Prostate gland (tissue), 2 donors: ENCODE data around the gene ZNF599. TPM values are rescaled to one million over a fixed set of nuclear protein-coding genes. Genes with fewer than 3 reads are reported as not detected.
"Not testable (repeated sequence)": the region's sequence is repeated elsewhere in the genome, so short reads cannot be mapped to it uniquely, and the experiment has no call there.

Experiments used
- DNase-seq: peaks from one replicate; pipeline ENCODE4 v3.0.0-alpha.2; 2019; ENCODE audit warnings: low spot score
- H3K27ac ChIP-seq, 2 donors: fragments of 200-600 bp; sonication (generic); 2 replicates each; pipeline ENCODE4 v1.5.1; 2017 to 2019
- H3K27me3 ChIP-seq: fragments of 200-600 bp; sonication (generic); replicated peaks from 2 replicates; pipeline ENCODE4 v1.5.1; 2019; ENCODE audit not compliant: insufficient read depth
- H3K36me3 ChIP-seq, 2 donors: fragments of 200-600 bp; sonication (generic); 1 replicate in 1 of 2; 2 replicates in 1 of 2; pipeline versions ENCODE4 v1.5.1 to v1.8.1; 2017 to 2019
- H3K4me1 ChIP-seq: fragments of 200-600 bp; sonication (generic); replicated peaks from 2 replicates; pipeline ENCODE4 v1.5.1; 2019
- H3K4me3 ChIP-seq, 2 donors: fragments of 200-600 bp; sonication (generic); 2 replicates each; pipeline ENCODE4 v1.5.1; 2017 to 2019
- H3K9me3 ChIP-seq: fragments of 200-600 bp; sonication (generic); 2 replicates; pipeline ENCODE4 v1.5.1; 2017
- POLR2A ChIP-seq: fragments of 450-650 bp; IDR thresholded peaks from one replicate; pipeline ENCODE4 v1.6.1; 2016; ENCODE audit warnings: antibody characterized with exemption, mild to moderate bottlenecking
- POLR2AphosphoS5 ChIP-seq: sonication (generic); formaldehyde crosslinking; IDR thresholded peaks from one replicate; pipeline ENCODE4 v1.6.1; 2017; ENCODE audit warnings: antibody characterized with exemption
- WGBS: methylation state at CpG from one replicate; pipeline ENCODE4 v1.1.5; 2018; 5-methylcytosine and 5-hydroxymethylcytosine counted together
- intact Hi-C: fragments of 100-400 bp; cut with DNase I; formaldehyde crosslinking; loops from one replicate; pipeline ENCODE4 v1.14.2; 2022
- total RNA-seq, 2 donors: library from RNA; depleted of rRNA; stranded (reverse); fragments of >200 nt; gene quantifications; one replicate each; pipeline ENCODE4 v1.1.0, GENCODE V29; 2016
- TF ChIP-seq, protein P1 (sequence below), 4 experiments: fragments of 200-600 bp in 2 of 4; fragments of 450-650 bp in 2 of 4; sonication (generic) in 2 of 4; IDR thresholded peaks; 1 replicate in 3 of 4; 2 replicates in 1 of 4; pipeline ENCODE4 v1.5.1; 2016 to 2019; ENCODE audit warnings: antibody characterized with exemption in 4 of 4, mild to moderate bottlenecking in 2 of 4, moderate library complexity in 2 of 4

ZNF599 gene
- total RNA-seq, 2 donors from 2014 or later = 14.8 to 19.3 TPM

DNA sequence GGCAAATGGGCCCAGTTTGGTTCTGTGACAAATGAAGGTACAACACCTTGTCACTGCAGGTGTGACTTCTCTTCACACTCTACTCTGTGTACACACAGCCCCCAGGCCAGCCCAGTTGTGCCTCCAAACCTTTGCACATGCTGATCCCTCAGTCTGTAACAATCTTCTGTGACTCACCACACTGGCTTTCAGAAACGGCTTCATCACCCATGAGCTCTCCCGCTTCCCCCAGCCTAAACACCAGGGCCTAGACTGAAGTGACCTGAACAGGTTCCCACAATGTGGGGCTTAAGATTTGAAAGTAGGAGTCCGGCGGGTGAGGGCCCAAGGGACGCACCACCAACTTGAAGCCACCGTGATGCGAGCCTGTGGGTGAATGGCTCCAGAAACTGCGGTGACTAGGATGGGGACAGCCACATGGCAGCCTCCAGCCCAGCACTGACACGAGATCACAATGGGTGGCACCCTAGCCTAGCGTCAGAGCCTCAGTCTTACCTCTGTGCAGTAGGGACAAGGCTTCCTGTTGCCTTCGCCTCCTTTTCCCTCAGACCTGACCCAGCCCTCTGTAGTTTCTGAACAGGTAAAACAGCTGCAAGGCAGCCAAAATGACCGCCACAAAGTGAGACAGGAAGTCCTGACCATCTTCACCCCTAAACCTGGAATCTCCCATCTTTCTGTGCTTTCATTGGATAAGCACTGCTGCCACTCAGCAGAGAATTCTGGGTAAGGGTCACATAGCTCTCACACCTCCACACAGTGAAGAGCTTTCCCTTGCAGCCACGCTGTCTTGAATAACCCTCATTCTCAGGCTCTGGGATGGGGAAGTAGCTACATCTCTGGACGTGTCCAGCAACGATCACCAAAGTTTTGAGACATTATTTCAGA is 34.2 kb upstream of the ZNF599 start:
- intact Hi-C loops = no loop called here
- no peak for DNase-seq
- H3K4me3 ChIP-seq = no peak overlapping the region
- no peak overlapping the region for H3K27ac ChIP-seq
- H3K9me3 ChIP-seq = no peaks in the 10 kb centered on the region
- no peaks in the 10 kb centered on the region for H3K36me3 ChIP-seq
- H3K27me3 ChIP-seq = no peaks in the 10 kb centered on the region
- WGBS = 91% methylated on average over 12 of the region's 15 CpGs
- TF ChIP-seq, protein P1, sequence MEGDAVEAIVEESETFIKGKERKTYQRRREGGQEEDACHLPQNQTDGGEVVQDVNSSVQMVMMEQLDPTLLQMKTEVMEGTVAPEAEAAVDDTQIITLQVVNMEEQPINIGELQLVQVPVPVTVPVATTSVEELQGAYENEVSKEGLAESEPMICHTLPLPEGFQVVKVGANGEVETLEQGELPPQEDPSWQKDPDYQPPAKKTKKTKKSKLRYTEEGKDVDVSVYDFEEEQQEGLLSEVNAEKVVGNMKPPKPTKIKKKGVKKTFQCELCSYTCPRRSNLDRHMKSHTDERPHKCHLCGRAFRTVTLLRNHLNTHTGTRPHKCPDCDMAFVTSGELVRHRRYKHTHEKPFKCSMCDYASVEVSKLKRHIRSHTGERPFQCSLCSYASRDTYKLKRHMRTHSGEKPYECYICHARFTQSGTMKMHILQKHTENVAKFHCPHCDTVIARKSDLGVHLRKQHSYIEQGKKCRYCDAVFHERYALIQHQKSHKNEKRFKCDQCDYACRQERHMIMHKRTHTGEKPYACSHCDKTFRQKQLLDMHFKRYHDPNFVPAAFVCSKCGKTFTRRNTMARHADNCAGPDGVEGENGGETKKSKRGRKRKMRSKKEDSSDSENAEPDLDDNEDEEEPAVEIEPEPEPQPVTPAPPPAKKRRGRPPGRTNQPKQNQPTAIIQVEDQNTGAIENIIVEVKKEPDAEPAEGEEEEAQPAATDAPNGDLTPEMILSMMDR (IDR thresholded peaks at IDR 0.05) = no peak
- TF ChIP-seq POLR2AphosphoS5 (no peak), POLR2A (no peak)
- H3K4me1 ChIP-seq = no peaks in the 10 kb centered on the region

DNA sequence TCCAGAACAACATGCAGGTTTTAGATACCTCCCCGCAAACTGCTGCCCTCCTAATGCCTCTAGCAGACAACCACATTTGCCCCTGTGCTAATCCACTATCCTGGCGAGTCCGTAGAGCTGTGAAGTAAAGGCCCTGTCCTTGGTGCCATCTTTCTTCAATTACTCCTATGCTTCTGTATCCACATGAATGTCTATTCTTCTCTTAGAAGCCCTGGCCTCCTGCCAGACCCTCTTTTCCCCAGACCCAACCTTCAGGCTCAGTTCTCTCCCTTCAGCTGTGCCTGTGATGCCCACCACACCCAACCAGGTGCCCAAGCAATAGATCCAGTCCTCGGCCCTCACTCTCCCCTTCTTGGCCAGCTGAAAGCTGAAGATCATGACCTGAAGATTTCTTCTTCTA is 31.1 kb upstream of the ZNF599 start:
- 92% methylated on average over 4 of the region's 4 CpGs for WGBS
- DNase-seq = no peak
- no peaks in the 10 kb centered on the region for H3K27me3 ChIP-seq

DNA sequence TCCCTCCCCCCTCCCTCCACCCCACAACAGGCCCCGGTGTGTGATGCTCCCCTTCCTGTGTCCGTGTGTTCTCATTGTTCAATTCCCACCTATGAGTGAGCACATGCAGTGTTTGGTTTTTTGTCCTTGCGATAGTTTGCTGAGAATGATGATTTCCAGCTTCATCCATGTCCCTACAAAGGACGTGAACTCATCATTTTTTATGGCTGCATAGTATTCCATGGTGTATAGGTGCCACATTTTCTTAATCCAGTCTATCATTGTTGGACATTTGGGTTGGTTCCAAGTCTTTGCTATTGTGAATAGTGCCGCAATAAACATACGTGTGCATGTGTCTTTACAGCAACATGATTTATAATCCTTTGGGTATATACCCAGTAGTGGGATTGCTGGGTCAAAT is 23.9 kb upstream of the ZNF599 start:
- WGBS = 87% methylated on average over 6 of the region's 6 CpGs
- H3K9me3 ChIP-seq, intact Hi-C loops, H3K27ac ChIP-seq, H3K36me3 ChIP-seq, H3K4me1 ChIP-seq, H3K27me3 ChIP-seq, DNase-seq, H3K4me3 ChIP-seq: not testable (repeated sequence)

More for the DNA sequence above, 31.1 kb upstream of the ZNF599 start:
- no peaks in the 10 kb centered on the region for H3K4me1 ChIP-seq
- intact Hi-C loops = no loop called here
- H3K9me3 ChIP-seq = no peaks in the 10 kb centered on the region
- H3K36me3 ChIP-seq = no peaks in the 10 kb centered on the region
- TF ChIP-seq POLR2A = no peak
- H3K4me3 ChIP-seq = no peak overlapping the region
- no peak overlapping the region for H3K27ac ChIP-seq

GRCh38 chr19:34794066-34794960 is 21.3 kb upstream of the ZNF599 start:
- no peak for DNase-seq

DNA sequence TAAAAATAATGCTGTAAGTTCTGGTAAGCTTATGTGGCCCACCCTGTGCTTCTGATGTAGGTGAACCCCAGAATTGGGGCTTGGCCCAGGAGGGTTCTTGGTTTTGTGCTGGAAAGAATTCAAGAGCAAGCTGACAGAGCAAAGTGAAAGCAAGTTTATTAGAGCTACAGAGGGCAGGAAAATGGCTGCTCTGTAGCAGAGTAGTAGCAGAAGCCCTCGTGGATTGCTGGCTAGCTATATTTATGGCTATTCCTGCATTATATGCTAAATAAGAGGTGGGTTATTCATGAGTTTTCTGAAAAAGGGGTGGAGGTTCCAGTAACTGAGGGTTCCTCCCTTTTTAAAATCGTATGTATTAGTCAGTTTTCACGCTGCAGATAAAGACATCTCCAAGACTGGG is 20.6 kb upstream of the ZNF599 start:
- intact Hi-C loops = no loop called here
- TF ChIP-seq POLR2A (no peak), POLR2AphosphoS5 (no peak)
- TF ChIP-seq, protein P1 (IDR thresholded peaks at IDR 0.05) = no peak

More at GRCh38 chr19:34794066-34794960, 21.3 kb upstream of the ZNF599 start:
- Histone ChIP-seq H3K27me3 (no peaks in the 10 kb centered on the region), H3K27ac (no peak overlapping the region), H3K9me3 (no peaks in the 10 kb centered on the region), H3K4me3 (no peak overlapping the region), H3K36me3 (no peaks in the 10 kb centered on the region), H3K4me1 (no peaks in the 10 kb centered on the region)
- TF ChIP-seq, protein P1 (IDR thresholded peaks at IDR 0.05) = no peak
- TF ChIP-seq POLR2AphosphoS5 (no peak), POLR2A (no peak)
- intact Hi-C loops = no loop called here
- 83% methylated on average over 9 of the region's 9 CpGs for WGBS

More for the DNA sequence above, 20.6 kb upstream of the ZNF599 start:
- Histone ChIP-seq H3K4me3 (no peak overlapping the region), H3K27me3 (no peaks in the 10 kb centered on the region), H3K36me3 (no peaks in the 10 kb centered on the region), H3K9me3 (no peaks in the 10 kb centered on the region), H3K27ac (no peak overlapping the region), H3K4me1 (no peaks in the 10 kb centered on the region)
- no peak for DNase-seq
- 70% methylated on average over 3 of the region's 3 CpGs for WGBS
